Stomach (tissue), 9 donors: Measurements from ENCODE around the gene CYP2W1. TPM values are rescaled to one million over a fixed set of nuclear protein-coding genes. Genes with fewer than 3 reads are reported as not detected.

Source experiments
- DNase-seq, 2 donors: peaks; one replicate each; pipeline versions ENCODE4 v3.0.0 to v3.0.0-alpha.2; 2013 to 2019
- H3K27ac ChIP-seq, 5 donors: fragments of 200-600 bp in 4 of 5; sonication (generic) in 4 of 5; one replicate each; pipeline ENCODE4 v1.5.1; 2013 to 2019; ENCODE audit warnings: mild to moderate bottlenecking in 1 of 5, moderate library complexity in 1 of 5
- H3K27me3 ChIP-seq, 3 donors: fragments of 200-600 bp; sonication (generic); one replicate each; pipeline ENCODE4 v1.5.1; 2017 to 2019; ENCODE audit warnings: mixed run types in 1 of 3
- H3K36me3 ChIP-seq, 4 donors: fragments of 200-600 bp; sonication (generic); 1 replicate in 3 of 4; 2 replicates in 1 of 4; pipeline ENCODE4 v1.5.1; 2016 to 2019
- H3K4me1 ChIP-seq, 4 donors: fragments of 200-600 bp; sonication (generic); one replicate each; pipeline ENCODE4 v1.5.1; 2016 to 2019
- H3K4me3 ChIP-seq, 4 donors: fragments of 200-600 bp; sonication (generic) in 3 of 4; one replicate each; pipeline ENCODE4 v1.5.1; 2016 to 2019; ENCODE audit warnings: mild to moderate bottlenecking in 1 of 4
- H3K9me3 ChIP-seq, 4 donors: fragments of 200-600 bp; sonication (generic); one replicate each; pipeline ENCODE4 v1.5.1; 2016 to 2019
- CTCF ChIP-seq, 7 experiments: fragments of 450-650 bp in 4 of 7; fragments of 200-600 bp in 3 of 7; sonication (generic) in 3 of 7; IDR thresholded peaks; one replicate each; pipeline ENCODE4 v1.5.1; 2016 to 2019; ENCODE audit warnings: antibody characterized with exemption in 7 of 7, control low read depth in 2 of 7, mild to moderate bottlenecking in 1 of 7
- EP300 ChIP-seq: sonication (generic); formaldehyde crosslinking; IDR thresholded peaks from one replicate; pipeline ENCODE4 v1.6.1; 2017; ENCODE audit warnings: antibody characterized with exemption
- POLR2A ChIP-seq, 4 donors: fragments of 450-650 bp; IDR thresholded peaks; one replicate each; pipeline ENCODE4 v1.6.1; 2016; ENCODE audit warnings: antibody characterized with exemption in 4 of 4, control low read depth in 2 of 4, mild to moderate bottlenecking in 1 of 4, moderate library complexity in 1 of 4
- POLR2AphosphoS5 ChIP-seq, 3 donors: sonication (generic); formaldehyde crosslinking; IDR thresholded peaks; one replicate each; pipeline ENCODE4 v1.6.1; 2016; ENCODE audit warnings: antibody characterized with exemption in 3 of 3
- whole genome bisulfite sequencing, 5 donors: extraction: QIAGEN DNeasy Blood & Tissue Kit in 3 of 5; methylation state at CpG; one replicate each; pipeline versions ENCODE4 v1.1.5 to v1.1.7; 2013 to 2018; 5-methylcytosine and 5-hydroxymethylcytosine counted together
- intact Hi-C: fragments of 100-400 bp; cut with DNase I; formaldehyde crosslinking; loops from one replicate; pipeline ENCODE4 v1.15.1; 2023; ENCODE audit warnings: low total_unique reads
- polyA plus RNA-seq, 3 donors: library from polyadenylated mRNA; stranded (reverse); fragments of 200-250 nt; gene quantifications; one replicate each; pipeline ENCODE4 v1.2.3, GENCODE V29; 2013
- total RNA-seq, 5 donors: library from RNA; depleted of rRNA; stranded (reverse); fragments of >200 nt; gene quantifications; one replicate each; pipeline versions ENCODE4 v1.1.0 to v1.2.3, GENCODE V29; 2014 to 2016
- donor health status: healthy with polysubstance abuse.
- donor health status: Bipolar disorder and iron deficiency.
- donor health status: healthy.

The CYP2W1 gene
- total and polyA plus RNA-seq, 8 donors = 0.31 to 7.0 (median 0.65) TPM; not detected in 5

DNA sequence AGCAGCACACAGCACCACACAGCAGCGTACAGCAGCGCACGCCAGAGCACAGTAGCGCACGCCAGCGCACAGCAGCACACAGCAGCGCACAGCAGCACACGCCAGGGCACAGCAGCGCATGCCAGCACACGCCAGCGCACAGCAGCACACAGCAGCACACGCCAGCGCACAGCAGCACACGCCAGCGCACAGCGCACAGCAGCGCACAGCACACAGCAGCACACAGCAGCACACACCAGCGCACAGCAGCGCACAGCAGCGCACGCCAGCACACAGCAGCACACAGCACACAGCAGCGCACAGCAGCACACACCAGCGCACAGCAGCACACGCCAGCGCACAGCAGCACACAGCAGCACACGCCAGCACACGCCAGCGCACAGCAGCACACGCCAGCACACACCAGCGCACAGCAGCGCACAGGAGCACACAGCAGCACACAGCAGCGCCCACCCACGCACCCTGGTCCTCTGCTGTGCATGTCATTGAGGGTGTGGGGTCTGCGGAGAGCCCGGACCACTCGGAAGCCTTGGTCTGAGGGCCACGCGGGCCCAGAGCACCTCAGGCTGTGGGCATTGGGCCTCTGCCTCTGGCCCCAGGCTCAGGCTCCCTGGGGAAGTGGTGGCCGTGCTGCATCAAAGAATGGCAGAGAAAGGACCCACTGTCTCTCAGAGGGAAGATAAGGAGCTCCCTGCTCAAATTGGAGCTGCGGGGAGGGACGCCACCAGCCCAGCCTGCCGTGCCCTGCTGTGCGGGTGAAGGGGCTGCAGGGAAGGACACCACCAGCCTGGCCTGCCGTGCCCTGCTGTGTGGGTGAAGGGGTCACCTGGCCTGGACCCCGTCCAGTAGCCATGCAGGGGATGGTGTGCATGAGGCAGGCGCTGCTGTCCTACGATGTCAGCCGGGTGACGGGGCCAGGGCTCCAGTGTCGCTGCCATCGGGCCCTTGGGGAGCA, 33.9 kb downstream of the CYP2W1 start:
- no peak for DNase-seq
- TF ChIP-seq EP300 (no peak), POLR2AphosphoS5 (IDR thresholded peaks at IDR 0.05) (no peak), CTCF (IDR thresholded peaks at IDR 0.05) (no peak), POLR2A (IDR thresholded peaks at IDR 0.05) (no peak)
- Histone ChIP-seq H3K27ac (no peak overlapping the region), H3K27me3 (no peaks in the 10 kb centered on the region), H3K9me3 (no peaks in the 10 kb centered on the region), H3K36me3 (peaks cover 3 to 46% (median 28%) of the 10 kb centered on the region in 4 donors), H3K4me3 (no peak overlapping the region), H3K4me1 (peaks cover 0 to 28% (median 2%) of the 10 kb centered on the region in 4 donors)
- intact Hi-C loops = no loop called here
- WGBS, 5 donors = 92 to 97% (median 93%) methylated on average over 27 to 51 of the region's 51 CpGs

GRCh38 chr7:1017586-1018333, 34.8 kb downstream of the CYP2W1 start:
- Histone ChIP-seq H3K9me3 (no peaks in the 10 kb centered on the region), H3K4me1 (peaks cover 0 to 24% (median 0%) of the 10 kb centered on the region in 4 donors), H3K27ac (no peak overlapping the region), H3K27me3 (no peaks in the 10 kb centered on the region), H3K4me3 (no peak overlapping the region), H3K36me3 (peaks cover 3 to 55% (median 31%) of the 10 kb centered on the region in 4 donors)
- WGBS, 5 donors = 92 to 96% (median 93%) methylated on average over 34 of the region's 34 CpGs
- TF ChIP-seq EP300 (no peak), CTCF (IDR thresholded peaks at IDR 0.05) (no peak), POLR2A (IDR thresholded peaks at IDR 0.05) (no peak), POLR2AphosphoS5 (IDR thresholded peaks at IDR 0.05) (no peak)
- DNase-seq = no peak
- intact Hi-C loops = no loop called here

- 84 to 92% (median 91%) methylated on average over 13 of the region's 13 CpGs for WGBS, 5 donors
- peaks cover 3 to 60% (median 32%) of the 10 kb centered on the region in 4 donors for H3K36me3 ChIP-seq
- no peaks in the 10 kb centered on the region for H3K27me3 ChIP-seq
- no peak overlapping the region for H3K4me3 ChIP-seq
- DNase-seq = no peak
- no peaks in the 10 kb centered on the region for H3K9me3 ChIP-seq
- TF ChIP-seq POLR2A (IDR thresholded peaks at IDR 0.05) (no peak), EP300 (no peak), POLR2AphosphoS5 (IDR thresholded peaks at IDR 0.05) (no peak), CTCF (IDR thresholded peaks at IDR 0.05) (no peak)
- intact Hi-C loops = no loop called here
- peaks cover 0 to 29% (median 0%) of the 10 kb centered on the region in 4 donors for H3K4me1 ChIP-seq
- no peak overlapping the region for H3K27ac ChIP-seq
These were observed 35.3 kb downstream of the CYP2W1 start for GRCh38 chr7:1018334-1018695.

- intact Hi-C loops = no loop called here
- H3K4me1 ChIP-seq = peaks cover 0 to 28% (median 4%) of the 10 kb centered on the region in 4 donors
- H3K4me3 ChIP-seq = no peak overlapping the region
- WGBS, 5 donors = 72 to 87% (median 81%) methylated on average over 7 to 14 of the region's 14 CpGs
- H3K27me3 ChIP-seq = no peaks in the 10 kb centered on the region
- no peak overlapping the region for H3K27ac ChIP-seq
- no peak for DNase-seq
- no peak for TF ChIP-seq POLR2AphosphoS5 (IDR thresholded peaks at IDR 0.05)
- TF ChIP-seq EP300 = no peak
- no peak for TF ChIP-seq POLR2A (IDR thresholded peaks at IDR 0.05)
- no peak for TF ChIP-seq CTCF (IDR thresholded peaks at IDR 0.05)
- H3K9me3 ChIP-seq = no peaks in the 10 kb centered on the region
- peaks cover 3 to 61% (median 32%) of the 10 kb centered on the region in 4 donors for H3K36me3 ChIP-seq
These were observed 36.3 kb downstream of the CYP2W1 start for GRCh38 chr7:1019255-1019785.
